ENCODE measurements around the gene ATRX.
"Not testable (repeated sequence)": the region's sequence is repeated elsewhere in the genome, so short reads cannot be mapped to it uniquely, and the experiment has no call there.

The ATRX gene

GRCh38 chrX:77603635-77604336 lies 182.2 kb downstream of the ATRX start:
- no peak for DNase-seq

GRCh38 chrX:77597511-77597910 lies 188.5 kb downstream of the ATRX start:
- DNase-seq: no peak

- no peak for DNase-seq
Observed at GRCh38 chrX:77597090-77597489, 188.9 kb downstream of the ATRX start.

DNA sequence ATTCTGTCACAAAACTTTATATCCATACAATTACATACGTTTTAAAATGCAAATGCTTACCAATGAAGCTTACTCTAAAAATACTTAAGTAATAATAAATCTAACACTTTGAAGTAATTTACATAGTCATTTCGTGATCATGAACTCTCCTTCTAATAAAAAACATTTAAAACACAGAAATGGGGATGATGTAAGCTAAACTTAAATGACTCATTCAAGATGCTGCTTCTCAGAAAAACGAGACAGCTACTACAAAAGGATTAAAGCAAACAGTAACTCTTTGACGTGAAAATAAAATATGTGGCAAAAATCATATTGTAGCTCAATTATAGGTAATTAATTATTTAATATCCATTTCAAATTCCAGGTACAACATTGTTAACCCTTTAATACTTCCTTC lies 190.2 kb downstream of the ATRX start:
- no peak for DNase-seq

- no peak for DNase-seq
Observed at GRCh38 chrX:77572322-77572721, 213.7 kb downstream of the ATRX start.

GRCh38 chrX:77565278-77565677 lies 220.7 kb downstream of the ATRX start:
- no peak for DNase-seq

DNA sequence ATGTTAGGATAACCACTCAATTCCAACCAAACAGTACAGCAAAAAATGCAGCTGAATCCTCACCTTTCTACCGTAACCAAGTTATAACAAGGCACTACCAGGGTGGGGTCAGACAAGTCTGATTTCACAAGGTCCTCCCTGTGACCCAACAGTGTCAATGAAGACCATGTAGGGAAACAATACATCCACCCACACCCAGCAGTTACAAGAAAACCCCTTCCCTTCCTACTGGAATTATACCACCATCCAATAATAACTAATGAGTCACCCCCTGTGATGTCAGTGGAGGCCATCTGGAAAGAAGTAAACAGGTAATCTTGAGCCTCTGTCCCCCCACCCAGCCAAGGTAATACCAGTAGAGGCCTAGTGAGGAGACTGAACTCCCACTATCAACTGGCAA lies 221.2 kb downstream of the ATRX start:
- DNase-seq: no peak

DNA sequence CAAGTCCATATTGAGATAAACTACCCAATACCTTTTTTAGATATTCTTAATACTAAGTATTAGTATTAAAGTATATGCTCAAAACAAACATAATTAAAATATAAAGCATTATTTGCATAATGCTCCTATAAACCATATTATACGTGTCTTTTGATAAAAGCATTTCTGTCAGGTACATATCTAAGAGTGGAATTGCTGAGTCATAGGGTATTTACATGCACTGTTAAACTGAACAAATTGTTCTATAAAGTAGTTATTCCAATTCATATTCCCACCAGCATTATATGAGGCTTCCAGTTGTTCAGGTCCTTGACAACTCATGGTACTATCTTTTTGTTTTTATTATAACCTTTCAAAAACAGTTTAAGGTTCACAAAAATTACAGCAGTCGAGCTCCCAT lies 224.6 kb downstream of the ATRX start:
- no peak for DNase-seq

GRCh38 chrX:77556276-77556675 lies 229.7 kb downstream of the ATRX start:
- DNase-seq: no peak

- DNase-seq: no peak
Observed at GRCh38 chrX:77548751-77549150, 237.3 kb downstream of the ATRX start.

- DNase-seq: not testable (repeated sequence)
Observed at GRCh38 chrX:77539778-77540177, 246.2 kb downstream of the ATRX start.

GRCh38 chrX:77531261-77531660 lies 254.8 kb downstream of the ATRX start:
- DNase-seq: not testable (repeated sequence)

GRCh38 chrX:77528034-77528433 lies 258.0 kb downstream of the ATRX start:
- no peak for DNase-seq

DNA sequence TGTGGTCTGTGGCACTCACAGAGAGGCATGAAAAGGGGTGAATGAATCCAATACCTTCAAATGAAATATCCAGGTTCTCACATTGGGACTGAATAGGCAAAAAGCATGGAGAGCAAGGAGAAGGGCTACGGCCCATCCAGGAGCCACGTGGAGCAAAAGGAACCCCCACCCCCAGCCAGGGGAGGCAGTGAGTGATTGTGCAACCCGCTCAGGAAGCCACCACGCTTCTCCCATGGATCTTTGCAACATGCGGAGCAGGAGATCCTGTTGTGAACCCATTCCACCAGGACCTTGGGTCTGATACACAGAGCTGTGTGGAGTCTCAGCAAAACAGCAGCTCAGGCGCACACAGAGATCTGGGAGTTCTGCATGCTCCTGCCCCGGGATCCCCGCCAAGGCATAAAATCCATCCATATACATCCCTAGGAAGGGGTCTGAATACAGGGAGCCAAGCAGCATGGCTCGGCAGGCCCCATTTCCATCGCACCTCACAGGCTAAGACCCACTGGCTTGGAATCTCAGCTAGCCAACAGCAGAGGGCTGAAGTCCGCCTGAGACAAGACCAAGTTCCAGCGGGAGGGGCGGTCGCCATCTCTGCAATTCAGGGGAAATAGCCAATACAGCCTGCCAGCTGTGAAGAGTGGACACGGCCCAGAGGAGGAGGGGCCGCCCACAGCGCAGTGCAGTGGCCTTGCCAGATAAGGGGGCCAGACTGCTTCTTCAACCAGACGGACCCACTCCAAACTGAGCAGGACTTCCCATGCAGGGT lies 258.6 kb downstream of the ATRX start:
- DNase-seq: no peak

DNA sequence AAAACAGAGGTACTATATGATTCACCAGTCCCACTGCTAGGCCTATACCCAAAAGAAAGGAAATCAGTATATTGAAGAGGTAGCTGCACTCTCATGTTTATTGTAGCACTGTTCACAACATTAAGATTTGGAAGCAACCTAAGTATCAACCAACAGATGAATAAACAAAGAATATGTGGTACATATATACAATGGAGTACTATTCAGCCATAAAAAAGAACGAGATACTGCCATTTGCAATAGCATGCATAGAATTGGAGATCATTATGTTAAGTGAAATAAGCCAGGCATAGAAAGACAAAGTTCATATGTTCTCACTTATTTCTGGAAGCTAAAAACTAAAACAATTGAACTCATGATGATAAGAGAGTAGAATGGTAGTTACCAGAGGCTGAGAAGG lies 266.3 kb downstream of the ATRX start:
- no peak for DNase-seq

- DNase-seq: no peak
Observed at GRCh38 chrX:77514177-77514576, 271.8 kb downstream of the ATRX start.

DNA sequence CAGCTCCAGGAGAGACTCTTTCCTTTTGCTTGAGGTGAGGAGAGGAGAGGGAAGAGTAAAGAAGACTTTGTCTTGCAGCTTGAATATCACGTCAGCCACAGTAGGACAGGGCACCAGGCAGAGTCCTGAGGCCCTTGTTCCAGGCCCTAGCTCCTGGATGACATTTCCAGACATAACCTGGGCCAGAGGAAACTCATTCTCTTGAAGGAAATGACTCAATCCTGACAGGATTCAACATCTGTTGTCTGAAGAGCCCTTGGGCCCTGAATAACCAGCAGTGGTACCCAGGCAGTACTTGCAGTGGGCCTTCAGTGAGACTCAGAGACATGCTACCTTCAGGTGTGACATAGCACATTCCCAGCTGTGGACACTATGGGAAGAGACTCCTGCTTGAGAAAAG lies 276.0 kb downstream of the ATRX start:
- no peak for DNase-seq

- no peak for DNase-seq
Observed at GRCh38 chrX:77505227-77505626, 280.8 kb downstream of the ATRX start.

GRCh38 chrX:77502951-77503525 lies 283.0 kb downstream of the ATRX start:
- DNase-seq: no peak

- not testable (repeated sequence) for DNase-seq
Observed at GRCh38 chrX:77500164-77500563, 285.9 kb downstream of the ATRX start.

GRCh38 chrX:77493677-77494553 lies 292.1 kb downstream of the ATRX start:
- no peak for DNase-seq

DNA sequence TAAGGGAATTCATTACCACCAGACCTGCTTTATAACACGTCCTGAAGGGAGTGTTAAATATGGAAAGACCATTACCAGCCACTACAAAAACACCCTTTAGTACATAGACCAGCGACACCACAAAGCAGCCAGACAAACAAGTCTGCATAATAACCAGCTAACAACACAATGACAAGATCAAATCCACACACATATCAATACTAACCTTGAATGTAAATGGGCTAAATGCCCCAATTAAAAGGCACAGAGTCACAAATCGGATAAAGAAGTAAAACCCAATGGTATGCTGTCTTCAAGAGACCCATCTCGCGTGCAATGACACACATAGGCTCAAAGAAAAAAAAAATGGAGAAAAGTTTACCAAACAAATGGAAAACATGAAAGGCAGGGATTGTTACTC lies 302.0 kb downstream of the ATRX start:
- DNase-seq: no peak

GRCh38 chrX:77455437-77455836 lies 330.6 kb downstream of the ATRX start:
- DNase-seq: no peak

Data from 8988T (cell line).